HEK293T (cell line): ENCODE measurements around the gene TPPP2.

Source experiments
- CTCF ChIA-PET: fragments of 350-600 bp; formaldehyde crosslinking; extraction: SDS; loops from one replicate; lab custom pipeline; 2021; ENCODE audit warnings: antibody characterized with exemption, inconsistent platforms; lab: Yijun Ruan, JAX
- POLR2A ChIA-PET: fragments of 350-600 bp; formaldehyde crosslinking; extraction: SDS; loops from one replicate; lab custom pipeline; 2020; ENCODE audit warnings: antibody characterized with exemption, inconsistent platforms; lab: Yijun Ruan, JAX
- DNase-seq: peaks from one replicate; pipeline ENCODE4 v3.0.0; 2012; ENCODE audit warnings: mixed read lengths; ENCODE audit errors: extremely low spot score
- ARNT ChIP-seq: fragments of 450-650 bp; IDR thresholded peaks from 2 replicates; pipeline ENCODE4 v1.6.1; 2017; ENCODE audit warnings: mild to moderate bottlenecking
- BHLHE40 ChIP-seq: fragments of 450-650 bp; IDR thresholded peaks from 2 replicates; pipeline ENCODE4 v1.6.1; 2016; ENCODE audit warnings: mild to moderate bottlenecking, moderate library complexity, borderline replicate concordance
- CTBP1 ChIP-seq: fragments of 450-650 bp; IDR thresholded peaks from 2 replicates; pipeline ENCODE4 v1.6.1; 2016; ENCODE audit warnings: borderline replicate concordance
- ELF4 ChIP-seq: fragments of 450-650 bp; IDR thresholded peaks from 2 replicates; pipeline ENCODE4 v1.6.1; 2017; ENCODE audit warnings: antibody characterized with exemption
- FOXA1 ChIP-seq: fragments of 450-650 bp; IDR thresholded peaks from 2 replicates; pipeline ENCODE4 v1.6.1; 2016; ENCODE audit warnings: mild to moderate bottlenecking
- FOXK2 ChIP-seq: fragments of 450-650 bp; IDR thresholded peaks from 2 replicates; pipeline ENCODE4 v1.6.1; 2016; ENCODE audit warnings: mild to moderate bottlenecking
- FOXM1 ChIP-seq: fragments of 450-650 bp; IDR thresholded peaks from 2 replicates; pipeline ENCODE4 v1.6.1; 2017; ENCODE audit warnings: mild to moderate bottlenecking, borderline replicate concordance
- HDGF ChIP-seq: fragments of 450-650 bp; IDR thresholded peaks from 2 replicates; pipeline ENCODE4 v1.6.1; 2017; ENCODE audit warnings: antibody characterized with exemption, borderline replicate concordance
- L3MBTL2 ChIP-seq: fragments of 450-650 bp; conservative IDR thresholded peaks from 2 replicates; pipeline ENCODE4 v1.6.1; 2016; ENCODE audit warnings: mild to moderate bottlenecking
- LEF1 ChIP-seq: fragments of 450-650 bp; IDR thresholded peaks from 2 replicates; pipeline ENCODE4 v1.6.1; 2017; ENCODE audit warnings: mild to moderate bottlenecking, borderline replicate concordance
- NFRKB ChIP-seq: fragments of 450-650 bp; IDR thresholded peaks from 2 replicates; pipeline ENCODE4 v1.6.1; 2016; ENCODE audit warnings: mild to moderate bottlenecking, moderate library complexity
- PKNOX1 ChIP-seq: fragments of 450-650 bp; IDR thresholded peaks from 2 replicates; pipeline ENCODE4 v1.6.1; 2016
- SP1 ChIP-seq: fragments of 450-650 bp; IDR thresholded peaks from 2 replicates; pipeline ENCODE4 v1.6.1; 2017
- SUZ12 ChIP-seq: fragments of 450-650 bp; IDR thresholded peaks from 2 replicates; pipeline ENCODE4 v1.6.1; 2016; ENCODE audit warnings: mild to moderate bottlenecking
- TARDBP ChIP-seq: fragments of 450-650 bp; IDR thresholded peaks from 2 replicates; pipeline ENCODE4 v1.6.1; 2016
- ZNF384 ChIP-seq: fragments of 450-650 bp; IDR thresholded peaks from 2 replicates; pipeline ENCODE4 v1.6.1; 2016

Gene TPPP2

GRCh38 chr14:21060614-21061346, 30.8 kb downstream of the TPPP2 start:
- CTCF ChIA-PET, result interaction anchor here (0.6 to 3.5 kb wide), 2 partner anchors 46 to 48 kb away, joined by 3 to 18 read pairs; no protein-coding TSS in a partner anchor
- POLR2A ChIA-PET, result interaction anchor here (3.7 kb wide), 1 partner anchor 11 kb away, joined by 15 read pairs; no protein-coding TSS in a partner anchor
- TF ChIP-seq ELF4 (no peak), ARNT (no peak), L3MBTL2 (no peak), HDGF (no peak), FOXK2 (no peak), SUZ12 (no peak), BHLHE40 (no peak), CTBP1 (no peak), TARDBP (no peak), FOXM1 (no peak), LEF1 (no peak), FOXA1 (no peak), SP1 (no peak), ZNF384 (no peak), PKNOX1 (no peak), NFRKB (no peak)
- no peak for DNase-seq

- ChIA-PET CTCF (interaction anchor here (0.6 to 3.5 kb wide), 2 partner anchors 47 kb away, joined by 3 to 18 read pairs; no protein-coding TSS in a partner anchor), POLR2A (interaction anchor here (3.7 kb wide), 1 partner anchor 10 kb away, joined by 15 read pairs; no protein-coding TSS in a partner anchor)
- TF ChIP-seq FOXK2 (no peak), TARDBP (no peak), CTBP1 (no peak), NFRKB (no peak), PKNOX1 (no peak), BHLHE40 (no peak), FOXA1 (no peak), HDGF (no peak), ZNF384 (no peak), SUZ12 (no peak), L3MBTL2 (no peak), LEF1 (no peak), ELF4 (no peak), SP1 (no peak), FOXM1 (no peak), ARNT (no peak)
- DNase-seq, result no peak
Observed at GRCh38 chr14:21061347-21061668, 31.3 kb downstream of the TPPP2 start.

- TF ChIP-seq SP1, result no peak
- 0 out of 2 replicates have a peak, but pooled peaks have one; percentile 12 for TF ChIP-seq PKNOX1
Observed at GRCh38 chr14:21063479-21063878, 33.5 kb downstream of the TPPP2 start.

GRCh38 chr14:21066882-21067502, 37.0 kb downstream of the TPPP2 start:
- DNase-seq, result no peak
- no peak for TF ChIP-seq PKNOX1
- no peak for TF ChIP-seq LEF1
- TF ChIP-seq L3MBTL2, result no peak
- TF ChIP-seq TARDBP, result no peak
- TF ChIP-seq FOXA1, result no peak
- no peak for TF ChIP-seq CTBP1
- ChIA-PET POLR2A (interaction anchor here (0.9 to 1.1 kb wide), 4 partner anchors 26 to 37 kb away, joined by 3 to 4 read pairs (median 4); no protein-coding TSS in a partner anchor), CTCF (interaction anchor here (0.6 to 4.4 kb wide), 8 partner anchors 22 to 164 kb away, joined by 3 to 73 read pairs (median 4); no protein-coding TSS in a partner anchor)

More at GRCh38 chr14:21063479-21063878, 33.5 kb downstream of the TPPP2 start:
- POLR2A ChIA-PET, result interaction anchor here (2.2 to 3.7 kb wide), 2 partner anchors 8 to 41 kb away, joined by 14 to 15 read pairs; no protein-coding TSS in a partner anchor
- CTCF ChIA-PET, result interaction anchor here (0.6 to 3.5 kb wide), 9 partner anchors 23 to 160 kb away, joined by 3 to 18 read pairs (median 4); no protein-coding TSS in a partner anchor
- DNase-seq, result peak; percentile 40
